Measurements from ENCODE around the gene OPTC. TPM values are rescaled to one million over a fixed set of nuclear protein-coding genes. Genes with fewer than 3 reads are reported as not detected.

The OPTC gene
- total RNA-seq, 4 donors from 2014 or later, result not detected

- Histone ChIP-seq H3K4me3 (no peak overlapping the region), H3K27me3 (no peaks in the 10 kb centered on the region), H3K27ac (peak overlapping the region in 1 of 4 donors; percentile 44), H3K4me1 (peaks cover 0 to 10% of the 10 kb centered on the region in 2 donors), H3K9me3 (no peaks in the 10 kb centered on the region), H3K36me3 (no peaks in the 10 kb centered on the region)
- intact Hi-C loops (cut with DNase I; ENCODE audit: low total_unique reads), result no loop called here
- in situ Hi-C loops (cut with MboI; ENCODE audit: low sequenced_read_pairs in 4 of 4), result no loop called here
- TF ChIP-seq CTCF (IDR thresholded peaks at IDR 0.05 in 4 of 5, conservative IDR thresholded peaks at IDR 0.05 in 1 of 5) (no peak), POLR2A (IDR thresholded peaks at IDR 0.05) (no peak)
- no peak for DNase-seq
- no peak for ATAC-seq
Measured at GRCh38 chr1:203534012-203534411, 40.1 kb downstream of the OPTC start.

DNA sequence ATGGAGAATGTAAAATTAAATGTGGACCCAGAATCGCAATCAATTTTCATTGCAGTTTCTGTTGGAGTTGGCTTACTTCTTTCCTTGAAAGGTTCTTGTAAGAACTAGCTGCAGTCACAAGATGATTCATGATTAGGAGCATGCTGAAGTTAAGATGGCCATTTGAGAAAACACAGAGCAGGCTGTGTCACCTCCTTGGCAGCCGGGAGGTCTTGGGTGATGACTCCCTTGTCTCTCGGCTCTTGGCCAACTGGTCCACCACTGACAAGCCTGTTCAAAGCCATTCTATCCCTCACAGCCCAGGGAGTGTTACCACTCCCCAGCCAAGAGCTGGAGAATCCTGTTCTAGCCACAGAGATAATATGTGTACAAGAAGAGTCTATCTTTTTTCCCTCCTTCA is 40.6 kb downstream of the OPTC start:
- peak; percentile 42 to 75 for ATAC-seq
- peaks cover 0 to 10% of the 10 kb centered on the region in 2 donors for H3K4me1 ChIP-seq
- H3K36me3 ChIP-seq, result no peaks in the 10 kb centered on the region
- intact Hi-C loops (cut with DNase I; ENCODE audit: low total_unique reads), result no loop called here
- in situ Hi-C loops (cut with MboI; ENCODE audit: low sequenced_read_pairs in 4 of 4), result no loop called here
- TF ChIP-seq CTCF (IDR thresholded peaks at IDR 0.05 in 4 of 5, conservative IDR thresholded peaks at IDR 0.05 in 1 of 5) (no peak), POLR2A (IDR thresholded peaks at IDR 0.05) (no peak)
- no peaks in the 10 kb centered on the region for H3K27me3 ChIP-seq
- H3K4me3 ChIP-seq, result no peak overlapping the region
- no peaks in the 10 kb centered on the region for H3K9me3 ChIP-seq
- peak; percentile 38 to 64 for DNase-seq
- peak overlapping the region in 1 of 4 donors; percentile 44 for H3K27ac ChIP-seq

GRCh38 chr1:203536575-203536974 is 42.6 kb downstream of the OPTC start:
- no peaks in the 10 kb centered on the region for H3K36me3 ChIP-seq
- peak overlapping the region in 3 of 4 donors; percentile 29 to 50 (median 49) for H3K27ac ChIP-seq
- no peaks in the 10 kb centered on the region for H3K27me3 ChIP-seq
- H3K4me1 ChIP-seq, result peaks cover 0 to 10% of the 10 kb centered on the region in 2 donors
- TF ChIP-seq POLR2A (IDR thresholded peaks at IDR 0.05) (no peak), CTCF (IDR thresholded peaks at IDR 0.05 in 4 of 5, conservative IDR thresholded peaks at IDR 0.05 in 1 of 5) (no peak)
- DNase-seq (no peak), ATAC-seq (no peak)
- no peak overlapping the region for H3K4me3 ChIP-seq
- intact Hi-C loops (cut with DNase I; ENCODE audit: low total_unique reads), result no loop called here
- H3K9me3 ChIP-seq, result no peaks in the 10 kb centered on the region
- in situ Hi-C loops (cut with MboI; ENCODE audit: low sequenced_read_pairs in 4 of 4), result no loop called here

DNA sequence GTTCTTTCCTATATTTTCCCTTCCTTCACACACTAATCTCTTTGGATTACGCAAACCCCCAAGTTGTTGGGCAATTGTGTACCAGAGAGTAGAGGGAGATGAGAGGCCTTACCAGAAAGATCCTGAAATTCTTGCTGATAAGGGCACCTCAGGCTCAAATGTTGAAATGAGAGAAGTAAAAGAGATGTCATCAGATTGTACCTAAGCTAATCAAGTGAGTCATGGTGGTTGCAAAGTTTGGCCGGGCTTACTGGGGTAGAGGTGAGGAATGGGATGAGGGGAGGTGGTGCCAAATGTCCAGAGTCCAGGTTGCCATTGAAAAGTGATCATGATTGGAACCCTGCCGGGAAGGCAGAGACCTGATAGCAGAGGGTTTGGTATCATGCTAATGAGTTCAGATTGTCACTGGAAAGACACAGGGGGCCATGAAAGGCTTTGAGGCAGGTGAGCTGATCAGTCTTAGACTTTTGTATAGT is 43.1 kb downstream of the OPTC start:
- TF ChIP-seq CTCF (IDR thresholded peaks at IDR 0.05 in 4 of 5, conservative IDR thresholded peaks at IDR 0.05 in 1 of 5), result no peak
- TF ChIP-seq POLR2A (IDR thresholded peaks at IDR 0.05), result no peak

More for the DNA sequence above, 43.1 kb downstream of the OPTC start:
- peak; percentile 71 to 76 for ATAC-seq
- intact Hi-C loops (cut with DNase I; ENCODE audit: low total_unique reads) (no loop called here), in situ Hi-C loops (cut with MboI; ENCODE audit: low sequenced_read_pairs in 4 of 4) (no loop called here)
- no peaks in the 10 kb centered on the region for H3K9me3 ChIP-seq
- H3K4me3 ChIP-seq, result no peak overlapping the region
- peak; percentile 30 to 54 for DNase-seq
- H3K36me3 ChIP-seq, result no peaks in the 10 kb centered on the region
- H3K27me3 ChIP-seq, result no peaks in the 10 kb centered on the region
- H3K4me1 ChIP-seq, result peaks cover 0 to 10% of the 10 kb centered on the region in 2 donors
- H3K27ac ChIP-seq, result peak overlapping the region in 3 of 4 donors; percentile 29 to 50 (median 49)

Measured in gastrocnemius medialis (tissue), 4 donors.